ENCODE data around the gene AP5Z1.

Gene AP5Z1, protein sequence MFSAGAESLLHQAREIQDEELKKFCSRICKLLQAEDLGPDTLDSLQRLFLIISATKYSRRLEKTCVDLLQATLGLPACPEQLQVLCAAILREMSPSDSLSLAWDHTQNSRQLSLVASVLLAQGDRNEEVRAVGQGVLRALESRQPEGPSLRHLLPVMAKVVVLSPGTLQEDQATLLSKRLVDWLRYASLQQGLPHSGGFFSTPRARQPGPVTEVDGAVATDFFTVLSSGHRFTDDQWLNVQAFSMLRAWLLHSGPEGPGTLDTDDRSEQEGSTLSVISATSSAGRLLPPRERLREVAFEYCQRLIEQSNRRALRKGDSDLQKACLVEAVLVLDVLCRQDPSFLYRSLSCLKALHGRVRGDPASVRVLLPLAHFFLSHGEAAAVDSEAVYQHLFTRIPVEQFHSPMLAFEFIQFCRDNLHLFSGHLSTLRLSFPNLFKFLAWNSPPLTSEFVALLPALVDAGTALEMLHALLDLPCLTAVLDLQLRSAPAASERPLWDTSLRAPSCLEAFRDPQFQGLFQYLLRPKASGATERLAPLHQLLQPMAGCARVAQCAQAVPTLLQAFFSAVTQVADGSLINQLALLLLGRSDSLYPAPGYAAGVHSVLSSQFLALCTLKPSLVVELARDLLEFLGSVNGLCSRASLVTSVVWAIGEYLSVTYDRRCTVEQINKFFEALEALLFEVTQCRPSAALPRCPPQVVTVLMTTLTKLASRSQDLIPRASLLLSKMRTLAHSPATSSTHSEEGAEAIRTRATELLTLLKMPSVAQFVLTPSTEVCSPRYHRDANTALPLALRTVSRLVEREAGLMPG

DNA sequence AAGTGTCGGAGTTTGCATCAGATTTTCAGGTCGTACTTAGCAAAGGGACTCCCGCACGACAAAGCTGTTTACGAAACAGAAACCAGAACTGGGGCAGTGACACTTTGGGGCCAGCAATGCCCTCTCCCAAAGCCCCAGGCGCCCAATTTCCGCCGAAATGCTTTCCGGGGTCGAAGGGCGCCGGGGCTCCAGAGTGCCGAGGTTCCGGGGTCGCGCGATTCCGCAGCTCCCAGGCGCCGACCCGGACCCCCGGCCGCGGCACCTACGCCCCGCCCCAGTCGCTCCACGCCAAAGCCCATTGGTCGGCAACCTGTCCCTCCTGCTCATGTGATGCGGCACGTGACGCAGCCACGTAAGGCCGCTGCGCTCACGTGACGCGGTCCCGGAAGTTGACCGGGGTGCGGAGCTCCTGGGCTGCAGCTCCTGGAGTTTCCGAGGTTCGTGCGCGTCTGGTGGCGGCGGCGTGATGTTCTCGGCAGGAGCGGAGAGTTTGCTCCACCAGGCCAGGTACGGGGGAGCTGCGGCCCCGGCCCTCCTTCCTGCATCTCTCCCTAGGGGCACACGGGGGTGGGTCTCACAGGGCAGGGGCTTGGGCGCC lies at the start of gene AP5Z1:
TSS of gene AP5Z1 (plus strand) at position 374 of the 598 bp plus-strand sequence. CDS start at position 467, 93 bp downstream.
- TF ChIP-seq, protein P1, sequence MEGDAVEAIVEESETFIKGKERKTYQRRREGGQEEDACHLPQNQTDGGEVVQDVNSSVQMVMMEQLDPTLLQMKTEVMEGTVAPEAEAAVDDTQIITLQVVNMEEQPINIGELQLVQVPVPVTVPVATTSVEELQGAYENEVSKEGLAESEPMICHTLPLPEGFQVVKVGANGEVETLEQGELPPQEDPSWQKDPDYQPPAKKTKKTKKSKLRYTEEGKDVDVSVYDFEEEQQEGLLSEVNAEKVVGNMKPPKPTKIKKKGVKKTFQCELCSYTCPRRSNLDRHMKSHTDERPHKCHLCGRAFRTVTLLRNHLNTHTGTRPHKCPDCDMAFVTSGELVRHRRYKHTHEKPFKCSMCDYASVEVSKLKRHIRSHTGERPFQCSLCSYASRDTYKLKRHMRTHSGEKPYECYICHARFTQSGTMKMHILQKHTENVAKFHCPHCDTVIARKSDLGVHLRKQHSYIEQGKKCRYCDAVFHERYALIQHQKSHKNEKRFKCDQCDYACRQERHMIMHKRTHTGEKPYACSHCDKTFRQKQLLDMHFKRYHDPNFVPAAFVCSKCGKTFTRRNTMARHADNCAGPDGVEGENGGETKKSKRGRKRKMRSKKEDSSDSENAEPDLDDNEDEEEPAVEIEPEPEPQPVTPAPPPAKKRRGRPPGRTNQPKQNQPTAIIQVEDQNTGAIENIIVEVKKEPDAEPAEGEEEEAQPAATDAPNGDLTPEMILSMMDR (IDR thresholded peaks at IDR 0.05; ENCODE audit: low read depth, low read length) = no peak
- peak within 1 kb of the TSS; percentile 98 to 99 for H3K4me3 ChIP-seq (replicated peaks in 1 of 2; ENCODE audit: low read depth in 2 of 2, low read length in 2 of 2)

DNA sequence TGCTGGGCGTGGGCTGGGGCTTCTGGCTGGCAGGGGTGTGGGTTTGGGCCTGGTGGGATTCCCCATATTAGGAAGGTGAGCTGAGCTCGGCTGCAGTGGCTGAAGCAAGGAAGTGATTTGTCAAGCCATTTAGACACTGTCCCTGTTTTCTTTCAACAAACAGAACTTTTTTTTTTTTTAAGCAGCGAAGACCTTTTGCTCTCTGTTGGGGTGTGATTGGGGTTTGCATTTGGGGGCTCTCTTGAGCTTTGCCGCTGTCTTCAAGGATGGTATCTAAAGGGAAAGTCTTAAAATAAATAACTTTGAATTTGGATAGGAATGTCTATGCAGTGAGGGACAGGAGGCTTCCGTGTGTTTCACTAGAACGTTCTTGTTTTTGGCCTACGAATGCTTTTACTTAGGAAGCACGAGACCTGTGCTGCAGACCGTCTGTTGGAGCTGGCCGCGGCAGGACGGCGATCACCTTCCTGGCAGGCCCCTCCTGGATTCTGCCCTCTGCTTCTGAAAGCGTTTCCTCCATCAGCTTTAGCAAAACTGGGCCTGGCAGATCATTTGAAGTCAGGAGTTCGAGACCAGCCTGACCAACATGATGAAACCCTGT lies 49.5 kb upstream of the AP5Z1 start:
- peak overlapping the region; percentile 50 to 59 for H3K4me3 ChIP-seq (replicated peaks in 1 of 2; ENCODE audit: low read depth in 2 of 2, low read length in 2 of 2)
- TF ChIP-seq, protein P1 (IDR thresholded peaks at IDR 0.05; ENCODE audit: low read depth, low read length) = no peak
- DNase-seq (ENCODE audit: low read depth in 2 of 2) = peak; percentile 23 to 31

More for the DNA sequence above, at the start of gene AP5Z1:
- peak; percentile 95 to 97 for DNase-seq (ENCODE audit: low read depth in 2 of 2)

DNA sequence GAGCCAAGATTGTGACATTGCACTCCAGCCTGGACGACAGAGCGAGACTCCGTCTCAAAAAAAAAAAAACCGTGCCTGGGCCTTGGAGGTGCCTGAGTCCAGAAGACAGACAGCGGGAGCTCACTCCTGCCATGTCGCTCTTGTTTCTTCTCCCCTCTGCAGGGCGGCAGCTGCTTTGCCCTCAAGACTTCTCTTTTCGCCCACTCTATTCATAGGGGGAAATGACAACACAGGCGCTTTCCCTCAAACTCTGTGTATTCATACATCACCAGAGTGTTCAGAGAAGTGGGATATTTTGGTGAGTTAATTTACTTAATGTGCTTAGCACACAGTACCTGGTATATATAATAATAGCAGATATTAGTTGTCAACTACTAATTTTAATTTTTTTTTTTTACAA lies 48.9 kb upstream of the AP5Z1 start:
- no peak overlapping the region for H3K4me3 ChIP-seq (replicated peaks in 1 of 2; ENCODE audit: low read depth in 2 of 2, low read length in 2 of 2)
- TF ChIP-seq, protein P1 (IDR thresholded peaks at IDR 0.05; ENCODE audit: low read depth, low read length) = no peak
- no peak for DNase-seq (ENCODE audit: low read depth in 2 of 2)

DNA sequence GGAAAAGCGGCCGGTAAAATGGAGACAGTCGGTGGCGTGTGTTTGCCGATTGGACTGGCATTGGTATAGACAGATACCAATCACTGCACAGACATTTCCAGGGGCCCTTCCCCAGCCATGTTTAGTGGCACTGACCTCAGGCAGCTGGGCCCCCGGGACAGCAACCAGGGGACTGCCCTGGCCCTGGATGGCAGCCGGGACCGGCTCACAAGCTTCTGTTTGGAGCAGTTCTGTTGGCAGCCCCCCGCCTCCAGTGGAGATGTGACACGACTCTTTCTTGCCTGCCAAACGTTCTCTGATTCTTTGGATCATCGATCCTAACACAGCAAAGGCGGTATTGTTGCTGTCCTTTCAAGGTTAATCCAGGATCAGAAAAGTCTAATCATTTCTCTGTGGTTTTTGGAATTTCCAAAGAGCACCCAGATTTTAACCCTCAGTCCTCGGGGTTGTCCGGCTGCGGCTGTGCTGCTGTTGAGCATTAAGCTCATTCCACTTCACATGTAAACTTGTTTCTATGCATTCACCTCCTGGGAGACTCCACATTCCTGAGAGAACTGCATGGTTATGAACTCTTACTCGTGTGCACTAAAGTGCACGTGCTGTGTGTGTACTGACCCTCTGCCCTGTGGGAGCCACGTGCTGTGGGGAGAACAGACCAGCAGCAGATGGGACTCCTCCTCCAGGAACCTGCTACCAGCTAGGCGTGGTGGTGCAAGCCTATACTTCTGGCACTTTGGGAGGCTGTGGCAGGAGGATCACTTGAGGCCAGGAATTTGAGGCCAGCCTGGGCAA lies 47.3 kb upstream of the AP5Z1 start:
- TF ChIP-seq, protein P1 (IDR thresholded peaks at IDR 0.05; ENCODE audit: low read depth, low read length) = no peak
- no peak overlapping the region for H3K4me3 ChIP-seq (replicated peaks in 1 of 2; ENCODE audit: low read depth in 2 of 2, low read length in 2 of 2)
- no peak for DNase-seq (ENCODE audit: low read depth in 2 of 2)

DNA sequence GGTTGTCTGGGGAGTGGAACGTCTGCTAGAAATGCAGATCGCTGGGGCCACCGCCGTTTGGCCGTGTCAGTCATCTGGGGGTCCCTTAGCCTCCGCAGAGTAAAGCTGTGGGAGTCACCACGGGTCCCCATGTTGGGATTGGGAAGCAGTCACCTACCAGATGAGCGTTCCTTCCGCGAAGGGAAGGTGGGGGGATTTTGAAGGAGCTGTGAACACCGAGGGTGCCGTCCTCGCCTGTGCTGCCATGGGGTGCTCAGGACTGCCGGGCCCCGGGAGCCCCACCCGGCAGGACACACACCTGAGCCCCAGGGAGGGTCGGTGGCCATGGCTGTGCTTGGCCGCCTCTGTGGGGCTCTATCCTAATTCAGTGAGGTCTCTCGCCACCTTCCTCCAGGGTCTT lies 46.2 kb upstream of the AP5Z1 start:
- TF ChIP-seq, protein P1 (IDR thresholded peaks at IDR 0.05; ENCODE audit: low read depth, low read length) = no peak
- DNase-seq (ENCODE audit: low read depth in 2 of 2) = no peak
- H3K4me3 ChIP-seq (replicated peaks in 1 of 2; ENCODE audit: low read depth in 2 of 2, low read length in 2 of 2) = no peak overlapping the region

DNA sequence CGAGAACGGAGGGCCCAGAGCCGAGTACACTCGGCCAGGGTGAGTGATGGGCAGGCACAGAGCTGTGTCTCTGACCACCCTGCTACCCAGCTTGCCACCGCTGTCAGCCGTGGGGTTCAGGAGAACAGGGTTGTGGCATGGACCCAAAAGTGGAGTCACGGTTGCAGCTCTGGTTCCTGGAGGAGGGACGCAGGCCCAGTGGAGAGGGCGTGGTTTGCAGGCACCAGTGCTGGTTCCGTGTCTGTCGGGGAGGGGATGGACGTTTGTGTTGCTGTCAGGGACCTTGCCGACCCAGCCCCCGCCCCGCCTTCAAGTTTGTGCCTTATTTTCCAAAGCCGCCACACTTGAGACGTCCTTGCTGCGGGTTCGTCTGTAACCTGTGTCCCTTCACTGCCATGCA lies 45.1 kb upstream of the AP5Z1 start:
- DNase-seq (ENCODE audit: low read depth in 2 of 2) = no peak
- H3K4me3 ChIP-seq (replicated peaks in 1 of 2; ENCODE audit: low read depth in 2 of 2, low read length in 2 of 2) = no peak overlapping the region
- TF ChIP-seq, protein P1 (IDR thresholded peaks at IDR 0.05; ENCODE audit: low read depth, low read length) = no peak

Measured in cardiac fibroblast (primary cell).